GOT3 (cell line): ENCODE data around the gene URM1.

ENCODE experiments used
- DNase-seq: peaks from one replicate; lab custom pipeline; 2025; ENCODE audit warnings: mixed read lengths; lab: John Stamatoyannopoulos, UW

Gene URM1

DNA sequence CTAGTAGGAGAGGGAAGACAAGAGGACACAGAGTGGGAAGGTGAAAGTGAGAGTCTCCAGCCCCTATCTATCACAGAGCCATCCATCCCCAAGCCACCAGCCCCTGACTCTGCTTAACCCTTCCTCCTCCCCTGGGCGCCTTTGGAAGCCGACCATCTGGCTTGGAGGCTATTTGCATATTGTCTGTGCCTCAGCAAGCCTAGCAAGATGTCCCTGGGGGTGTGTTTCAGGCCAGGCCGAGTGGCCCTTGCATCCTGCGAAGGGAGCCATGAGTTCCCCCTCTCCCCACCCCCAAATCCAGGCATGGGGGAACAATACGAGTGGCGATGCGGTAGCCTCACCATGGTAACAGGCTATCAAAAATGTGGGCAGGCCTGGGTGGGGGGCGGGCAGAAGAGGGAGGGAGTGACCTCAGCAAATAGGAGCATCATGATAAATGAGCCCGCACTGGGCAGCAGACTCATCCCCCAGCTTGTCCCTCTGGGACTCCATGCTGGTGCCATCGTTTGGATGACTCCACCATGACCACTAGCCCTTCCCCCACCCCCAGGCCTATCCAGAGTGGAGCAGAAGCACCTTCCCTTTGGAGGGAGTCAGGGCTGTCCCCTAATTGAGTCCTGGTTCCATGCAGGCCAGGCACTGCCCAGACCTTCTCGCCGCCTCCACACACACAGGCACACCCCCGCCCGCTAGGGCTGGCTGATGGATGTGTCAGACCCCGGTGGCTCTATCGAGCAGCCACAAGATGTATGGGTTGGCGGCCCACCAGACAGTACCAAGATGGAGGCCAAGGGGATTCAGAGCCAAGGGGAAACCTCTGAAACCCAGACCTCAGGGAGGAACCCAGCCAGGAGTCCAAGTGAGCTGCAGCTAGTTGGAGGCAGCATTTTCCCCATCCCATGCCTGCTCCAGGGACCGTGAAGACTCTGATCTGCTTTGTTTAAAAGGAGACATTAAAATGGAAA, 14.6 kb downstream of the URM1 start:
- no peak for DNase-seq

DNA sequence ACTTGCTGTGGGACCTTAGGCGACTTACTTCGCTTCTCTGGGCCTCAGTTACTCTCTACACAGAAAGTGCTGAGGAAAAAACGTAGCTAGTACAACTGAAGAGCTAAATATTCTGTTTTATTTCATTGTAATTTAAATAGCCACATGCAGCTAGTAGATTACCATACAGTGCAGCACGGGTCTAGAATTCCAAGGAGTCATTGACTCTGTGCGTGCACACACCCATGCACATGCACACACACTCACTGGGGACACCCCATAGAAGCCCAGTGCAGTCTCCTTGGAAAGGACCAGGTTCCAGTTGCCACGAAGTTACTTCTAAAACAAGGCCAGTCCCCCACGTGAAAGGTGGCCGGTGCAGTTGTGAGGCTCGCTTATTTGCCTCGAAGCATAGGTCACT, 17.0 kb downstream of the URM1 start:
- no peak for DNase-seq

DNA sequence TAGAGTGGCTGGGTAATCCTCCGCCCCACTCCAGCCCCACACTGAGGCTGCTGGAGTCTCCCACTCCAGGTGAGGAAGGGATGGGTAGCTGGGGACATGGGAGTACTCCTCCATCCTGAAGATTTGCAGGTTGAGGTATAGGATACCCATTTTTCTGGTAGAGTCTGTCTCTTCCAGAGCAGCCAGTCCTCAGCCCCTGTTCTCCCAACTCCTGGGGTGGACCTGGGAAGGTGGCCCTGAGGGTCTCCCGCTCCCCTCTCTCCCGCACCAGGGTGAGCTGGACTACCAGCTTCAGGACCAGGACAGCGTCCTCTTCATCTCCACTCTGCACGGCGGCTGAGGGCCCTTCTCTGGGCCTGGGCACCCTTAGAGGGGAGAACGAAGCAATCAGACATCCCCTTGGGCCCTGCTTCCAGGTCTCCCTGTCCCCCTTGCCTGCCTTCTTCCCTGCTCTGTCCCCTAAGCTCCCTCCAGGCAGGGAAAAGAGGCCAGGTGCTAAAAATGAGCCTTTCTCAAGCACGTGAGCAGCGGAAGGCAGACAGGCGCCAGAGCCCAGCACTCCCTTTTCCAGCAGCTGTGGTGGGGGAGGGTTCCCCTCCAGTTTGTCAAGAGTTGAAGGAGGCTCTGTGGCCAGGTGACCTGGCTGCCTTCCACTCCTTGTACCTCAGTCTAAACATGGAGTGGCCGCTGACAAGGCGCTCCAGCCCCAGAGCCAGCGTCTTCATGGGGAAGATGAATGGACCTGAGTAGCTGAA, 18.4 kb downstream of the URM1 start:
- no peak for DNase-seq

DNA sequence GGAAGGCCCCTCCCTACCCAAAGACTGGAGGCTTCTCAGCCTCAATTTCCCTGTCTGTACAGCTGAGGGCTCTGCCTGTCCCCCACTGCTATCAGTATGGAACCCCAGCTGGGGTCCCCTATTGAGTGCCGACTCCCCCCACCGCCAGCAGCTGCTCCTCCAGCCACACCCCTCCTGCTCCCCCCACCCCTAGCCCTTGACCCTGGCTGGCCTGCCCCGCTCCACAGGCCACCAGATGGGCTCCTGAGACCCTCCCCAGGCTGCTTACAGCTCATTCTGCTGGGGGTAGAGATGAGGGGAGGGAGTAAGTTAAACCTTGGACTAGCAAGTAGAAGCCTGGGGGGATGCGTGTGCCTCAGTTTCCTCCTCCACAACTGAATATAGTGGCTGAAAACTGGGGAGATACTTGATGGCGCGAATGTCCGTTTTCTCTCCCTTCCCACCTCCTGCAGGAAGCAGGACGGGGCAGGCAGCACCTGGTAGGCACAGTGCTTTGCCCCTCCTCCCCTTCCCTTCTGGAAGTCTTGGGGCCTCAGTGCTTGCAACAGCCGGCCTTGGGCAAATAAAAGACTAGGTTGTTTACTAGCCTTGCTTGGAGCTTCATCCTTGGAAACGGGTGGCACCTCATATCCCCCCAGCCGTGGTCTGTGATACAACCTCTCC, 19.1 kb downstream of the URM1 start:
- DNase-seq = no peak

DNA sequence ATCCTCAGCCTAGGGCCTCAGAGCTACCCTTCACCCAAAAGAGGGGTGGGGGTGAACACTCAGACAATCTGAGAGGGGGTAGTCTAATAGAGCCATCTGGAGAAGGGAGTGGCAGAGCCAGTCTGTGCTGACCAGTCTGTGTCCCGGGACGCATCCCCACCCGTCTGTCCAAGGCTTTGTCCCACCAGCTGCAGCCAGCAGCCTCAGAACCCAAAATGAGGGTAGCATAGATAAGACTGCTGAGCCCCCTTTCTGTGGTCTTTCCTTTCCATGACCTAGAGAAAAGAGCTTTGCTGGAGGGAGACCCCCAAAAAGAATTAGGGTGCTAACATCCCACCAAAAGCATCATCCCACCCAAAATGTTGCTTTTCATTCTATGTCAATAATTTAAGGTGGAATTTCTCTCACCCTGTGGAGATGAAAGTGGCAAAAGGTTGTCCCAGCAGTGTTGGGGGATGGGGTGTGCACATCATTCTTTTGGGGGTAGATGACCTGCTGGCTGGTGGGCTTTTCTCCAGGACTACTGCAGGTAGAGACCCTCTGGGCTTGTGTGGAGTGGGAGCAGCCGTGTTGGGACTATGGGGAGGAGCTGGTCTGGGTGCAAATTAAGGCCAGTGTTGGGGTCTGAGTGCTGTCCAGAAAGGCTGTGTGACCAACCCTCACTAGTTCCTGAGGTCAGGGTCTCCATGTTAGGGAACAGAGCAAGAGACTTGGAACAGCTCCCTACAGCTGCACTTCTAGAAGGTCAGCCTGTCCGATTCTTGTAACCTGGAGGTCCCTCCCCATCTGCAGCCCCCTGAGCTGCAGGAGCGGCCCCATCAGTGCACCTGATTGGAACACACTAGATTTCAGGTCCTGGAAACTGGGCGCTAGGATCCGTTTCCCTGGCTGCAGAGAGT, 19.9 kb downstream of the URM1 start:
- no peak for DNase-seq

DNA sequence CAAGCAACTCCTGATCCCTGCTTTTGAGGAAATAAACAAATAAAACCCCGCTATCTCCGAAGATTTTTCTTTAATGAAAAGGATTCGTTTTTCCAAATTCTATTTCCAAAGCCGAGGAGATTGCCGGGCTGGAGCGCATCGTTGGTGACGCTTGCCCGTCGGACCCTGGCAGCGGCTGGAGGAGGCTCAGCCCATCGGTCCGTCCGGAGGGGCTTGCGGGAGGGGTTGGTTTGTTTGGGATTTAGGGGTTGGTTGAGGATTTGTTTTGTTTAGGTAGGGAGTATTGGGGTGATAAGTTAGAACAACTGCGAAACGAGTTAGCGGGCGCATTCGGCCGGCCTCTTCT, 20.8 kb downstream of the URM1 start:
- DNase-seq = no peak

DNA sequence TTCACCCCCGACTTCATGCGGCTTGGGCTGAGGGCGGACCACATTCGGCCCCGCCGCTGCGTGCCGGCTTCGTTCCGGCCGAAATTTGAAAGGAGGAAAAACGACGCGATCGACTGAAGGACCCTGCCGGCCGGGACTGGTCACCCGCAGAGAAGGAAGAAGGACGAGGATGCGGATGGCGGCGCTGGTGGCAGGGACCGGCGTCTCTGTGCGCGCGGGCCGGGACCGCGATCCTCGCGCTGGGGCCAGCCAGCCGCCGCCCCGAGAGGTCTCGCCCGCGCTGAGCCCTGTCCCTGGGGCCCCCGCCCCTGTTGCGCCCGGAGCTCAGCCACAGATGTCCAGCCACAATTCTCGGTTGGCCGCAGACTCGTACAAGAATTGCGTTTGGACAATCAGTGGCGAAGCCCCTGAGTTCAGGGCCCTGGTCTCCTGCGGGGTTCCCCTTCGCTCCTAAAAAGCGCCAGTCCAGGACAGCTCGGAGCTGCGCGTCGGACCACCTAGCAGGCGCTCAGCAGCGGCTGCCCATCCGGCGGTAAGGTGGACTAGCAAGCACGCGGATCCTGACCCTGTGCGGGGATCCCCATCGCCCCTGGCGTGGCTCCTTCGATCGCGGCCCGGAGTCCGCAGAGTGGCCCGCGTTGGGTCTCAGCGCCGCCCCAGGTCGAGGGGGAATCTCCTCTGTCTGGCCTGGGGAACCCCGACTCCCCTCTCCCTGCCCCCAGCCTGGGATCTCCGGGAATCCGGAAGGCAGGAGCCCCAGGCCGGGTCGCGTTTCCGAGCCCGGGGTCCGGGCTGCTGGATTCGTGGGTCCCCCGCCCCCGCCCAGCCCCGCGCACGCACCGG, 21.3 kb downstream of the URM1 start:
- no peak for DNase-seq

DNA sequence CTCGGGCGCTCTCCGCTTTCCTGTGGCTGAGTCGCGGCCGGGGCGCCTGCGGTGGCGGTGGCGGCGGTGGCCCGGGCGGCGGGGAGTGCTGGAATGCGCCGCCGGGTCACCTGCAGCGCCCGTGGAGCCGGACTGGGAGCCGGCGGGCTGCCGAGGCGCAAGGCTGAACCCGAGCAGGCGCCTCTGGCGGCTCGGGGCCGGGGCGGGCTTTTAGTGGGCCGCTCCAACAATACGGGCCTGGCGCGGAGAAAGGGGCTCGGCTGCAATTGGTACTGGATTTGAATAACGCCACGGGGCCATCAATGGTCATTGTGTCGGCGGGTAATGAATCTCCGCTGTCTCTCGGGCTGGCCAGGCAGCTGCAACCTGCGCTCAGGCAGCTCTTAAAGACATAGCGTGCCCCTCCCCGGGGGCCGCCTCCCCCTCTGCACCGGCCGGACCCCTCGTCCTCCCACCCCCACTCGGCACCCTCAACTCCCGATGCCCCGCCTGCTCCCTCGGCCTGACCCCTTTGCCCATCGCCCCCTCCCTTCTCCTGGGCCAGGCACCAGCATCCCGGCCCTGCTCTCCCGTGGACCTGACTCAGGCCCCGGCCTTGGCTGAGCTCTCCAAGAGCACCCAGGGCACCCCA, 22.1 kb downstream of the URM1 start:
- no peak for DNase-seq

DNA sequence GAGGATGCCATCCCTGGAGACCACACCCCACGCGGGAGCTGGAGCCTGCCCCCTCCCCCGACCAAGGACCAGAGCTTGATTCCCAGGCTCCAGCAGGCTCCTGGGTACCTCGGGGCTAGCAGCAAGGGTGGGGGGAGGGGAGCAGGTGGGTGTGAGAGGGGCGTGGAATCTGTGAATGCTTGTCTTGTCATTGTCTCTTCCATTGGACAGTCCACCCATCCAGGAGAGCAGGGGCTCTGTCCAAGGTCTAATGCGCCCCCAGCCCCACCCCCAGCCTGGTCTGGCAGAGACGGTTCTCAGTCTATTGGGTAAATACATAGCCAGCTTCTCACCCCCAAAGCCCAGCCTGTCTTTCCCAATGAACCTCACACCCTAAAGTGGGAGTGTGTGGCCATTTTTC, 22.8 kb downstream of the URM1 start:
- DNase-seq = no peak

DNA sequence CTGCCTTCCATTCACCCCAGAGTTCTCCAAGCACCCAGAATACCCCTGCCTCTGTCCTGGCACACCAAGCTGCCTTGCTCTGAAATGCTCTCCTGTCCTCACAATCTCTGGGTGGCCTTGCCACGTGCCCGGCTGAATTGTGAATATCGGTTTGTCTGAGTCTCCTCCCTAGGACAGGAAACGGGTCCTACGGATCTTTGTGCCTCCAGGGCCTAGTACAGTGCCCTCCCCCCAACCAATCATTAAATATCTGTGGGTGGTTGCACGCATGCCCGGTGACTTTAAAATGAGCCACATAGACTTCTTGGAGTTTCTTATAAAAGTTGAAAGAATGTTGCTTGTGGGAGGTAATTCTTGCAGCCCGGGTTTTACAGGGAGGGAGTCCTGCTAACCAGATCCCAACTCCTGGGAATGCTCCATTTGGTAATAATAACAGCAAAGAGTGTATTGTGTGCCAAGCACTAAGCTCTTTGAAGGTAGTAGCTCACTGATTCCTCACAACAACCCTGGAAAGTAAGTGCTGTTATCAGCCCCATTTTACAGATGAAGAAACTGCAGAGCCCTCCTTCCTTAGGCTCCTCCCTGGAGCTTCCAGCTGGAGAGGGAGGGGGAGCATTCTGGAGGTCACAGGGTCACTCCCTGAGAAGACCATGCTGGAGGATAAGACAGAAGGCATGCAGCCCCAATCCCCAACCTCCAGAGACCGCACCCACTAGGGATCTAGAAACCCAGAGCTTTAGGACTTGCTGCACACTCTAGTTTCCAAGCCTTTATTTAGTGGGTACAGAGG, 23.4 kb downstream of the URM1 start:
- DNase-seq = no peak

DNA sequence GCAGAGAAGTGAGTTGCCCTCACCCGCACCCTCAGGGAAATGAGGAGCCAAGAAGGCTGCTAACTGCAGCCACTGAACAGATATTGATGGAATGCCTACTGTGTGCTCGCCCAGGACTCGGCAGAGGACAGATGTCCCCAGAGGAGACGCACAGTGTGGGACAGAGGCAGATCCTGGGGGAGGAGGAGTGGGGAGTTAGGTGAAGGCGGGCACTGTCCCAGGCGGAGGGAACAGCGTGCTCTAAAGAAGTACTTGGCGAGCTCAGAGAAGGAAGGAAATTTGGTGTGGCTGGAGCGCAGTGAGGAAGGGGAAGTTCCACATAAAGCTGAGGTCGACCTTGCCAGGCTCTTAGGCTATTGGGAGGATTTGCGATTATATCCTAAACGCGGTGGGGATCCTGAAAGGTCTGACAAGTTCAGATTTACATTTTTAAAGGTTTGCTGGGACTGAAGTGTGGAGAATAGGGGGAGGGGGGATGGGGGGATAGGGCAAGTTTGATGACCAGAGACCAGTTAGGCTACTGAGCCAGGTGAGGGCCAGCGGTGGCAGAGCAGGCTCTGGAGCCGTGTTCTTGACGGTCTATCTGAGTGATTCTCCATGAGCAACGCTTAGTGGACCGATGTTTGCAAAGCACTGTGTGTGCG, 25.9 kb downstream of the URM1 start:
- DNase-seq = no peak

DNA sequence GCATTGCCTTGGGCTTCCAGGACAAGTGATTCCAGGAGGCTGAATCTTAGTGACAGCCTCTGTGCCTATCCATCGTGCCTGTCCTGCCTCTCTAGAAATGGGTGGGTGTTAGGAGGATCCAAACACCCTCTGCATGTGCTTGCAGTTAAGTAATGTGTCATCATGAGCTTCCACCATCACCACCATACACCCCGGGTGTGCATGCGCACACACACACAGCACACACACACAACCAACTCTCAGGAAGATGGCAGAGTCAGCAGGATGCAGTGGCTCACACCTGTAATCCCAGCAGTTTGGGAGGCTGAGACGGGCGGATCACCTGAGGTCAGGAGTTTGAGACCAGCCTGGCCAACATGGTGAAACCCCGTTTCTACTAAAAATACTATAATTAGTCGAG, 26.7 kb downstream of the URM1 start:
- no peak for DNase-seq

DNA sequence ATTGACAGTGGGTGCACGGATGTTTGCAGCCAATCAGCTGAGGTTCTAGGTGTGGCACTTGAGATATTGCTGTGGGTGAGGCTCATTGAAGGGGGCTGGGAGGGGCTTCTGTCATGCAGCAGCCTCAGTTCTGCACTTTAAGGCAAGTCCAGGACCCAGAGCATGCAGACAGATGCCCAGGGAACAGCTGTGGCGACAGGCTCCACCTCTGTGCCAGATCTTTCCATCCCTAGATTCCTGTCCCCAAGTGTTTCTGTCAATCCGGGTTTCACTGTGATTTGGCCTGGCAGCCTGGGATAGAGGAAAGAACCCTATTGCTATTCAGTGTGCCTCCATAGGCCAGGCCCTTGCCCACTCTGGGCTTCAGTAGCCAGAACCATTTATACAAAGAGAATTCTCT, 28.7 kb downstream of the URM1 start:
- DNase-seq = no peak

DNA sequence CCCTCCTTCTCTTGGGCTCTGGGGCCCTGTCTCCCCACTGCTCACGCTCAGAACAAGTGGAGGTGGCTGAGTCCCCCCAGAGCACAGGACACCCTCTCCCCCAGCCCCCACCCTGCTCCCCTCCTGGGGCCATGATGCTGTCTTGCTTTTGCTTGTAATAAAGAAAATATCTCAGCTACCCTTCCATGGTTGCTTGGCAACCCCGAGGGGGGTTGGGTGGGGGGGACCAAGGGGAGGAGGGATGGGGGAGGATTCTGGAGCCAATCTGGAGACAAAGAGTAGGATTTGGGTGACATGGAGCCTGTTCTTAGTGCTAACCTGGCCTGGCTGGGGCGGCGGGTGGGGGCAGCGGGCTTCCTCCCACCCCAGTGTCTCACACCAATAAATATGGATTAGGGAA, 33.4 kb downstream of the URM1 start:
- no peak for DNase-seq

DNA sequence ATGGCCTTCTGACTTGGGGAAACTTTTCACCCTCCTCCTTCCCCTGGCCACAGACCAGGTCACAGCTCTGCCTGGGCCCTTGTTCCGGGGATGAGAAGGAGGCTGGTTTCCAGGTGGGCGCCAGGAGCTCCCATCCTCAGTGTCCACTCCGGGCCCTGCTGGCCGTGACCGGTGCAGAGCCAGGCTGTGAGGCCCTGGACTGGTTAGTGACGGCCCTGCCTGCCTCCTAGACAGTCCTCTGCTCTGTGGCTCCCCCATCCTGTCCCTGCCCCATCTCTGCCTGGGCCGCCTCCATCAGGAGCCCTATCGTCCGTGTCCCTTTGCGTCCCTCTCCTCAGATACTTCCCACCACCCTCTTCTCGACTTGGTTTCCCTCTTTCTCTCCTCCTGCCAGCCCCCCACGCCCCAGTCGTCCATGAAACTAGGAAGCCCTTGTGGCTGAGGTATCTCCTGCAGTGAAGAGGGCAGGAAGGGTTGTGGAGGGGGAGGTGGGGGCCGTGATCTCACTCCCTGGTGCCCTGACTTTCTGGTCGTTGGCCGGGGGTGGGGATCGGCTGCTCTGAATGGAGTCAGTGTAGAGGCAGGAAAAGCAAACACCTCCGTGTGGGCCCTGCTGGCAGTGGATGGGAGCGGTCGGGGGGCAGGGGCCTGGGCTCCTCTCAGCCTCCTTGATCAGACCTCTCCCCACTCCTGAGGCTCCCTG, 34.1 kb downstream of the URM1 start:
- no peak for DNase-seq

DNA sequence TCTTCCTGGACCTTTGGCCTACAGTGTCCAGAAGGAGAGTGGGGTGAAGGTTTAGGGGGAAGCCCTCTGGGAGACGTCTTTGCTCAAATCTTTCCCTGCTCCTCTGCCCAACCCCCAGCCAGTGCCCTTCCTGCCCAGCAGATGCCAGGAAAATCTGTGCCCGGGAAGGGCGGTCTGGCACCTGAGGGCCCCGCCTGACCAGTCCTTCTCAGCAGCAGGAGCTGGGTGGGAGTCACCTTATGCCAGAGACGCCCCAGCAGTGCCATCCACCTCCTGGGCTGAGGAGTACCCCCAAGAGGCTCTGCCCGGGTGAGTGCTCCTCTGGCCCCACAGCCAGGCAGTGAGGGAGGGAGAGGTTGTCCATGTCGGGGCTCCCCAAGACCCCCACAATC, 34.6 kb downstream of the URM1 start:
- DNase-seq = no peak

DNA sequence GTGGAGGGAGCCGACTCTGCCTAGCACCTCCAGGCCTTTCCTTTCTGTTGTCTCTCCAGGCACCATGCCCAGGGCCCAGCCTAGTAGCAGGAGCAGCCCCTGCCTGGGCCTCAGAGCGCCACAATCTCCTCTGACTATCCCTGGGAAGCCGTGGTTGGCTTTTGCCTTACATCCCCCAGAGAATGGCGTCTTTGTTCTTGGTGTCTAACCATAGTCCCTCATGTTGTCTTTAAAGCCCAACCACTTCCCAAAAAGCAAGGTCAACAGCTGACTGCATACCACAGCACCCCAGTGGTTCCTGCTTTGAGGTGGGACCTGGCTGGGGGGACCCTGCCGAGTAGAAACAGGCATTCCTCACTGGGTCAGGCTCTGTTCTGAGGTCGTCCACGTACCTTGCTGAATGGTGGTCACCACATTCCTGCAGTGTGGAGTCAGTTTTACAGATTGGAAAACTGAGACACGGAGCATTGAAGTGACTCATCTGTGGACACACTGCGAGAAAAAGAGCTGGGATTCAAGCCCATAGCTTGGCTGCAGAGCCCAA, 35.7 kb downstream of the URM1 start:
- no peak for DNase-seq

DNA sequence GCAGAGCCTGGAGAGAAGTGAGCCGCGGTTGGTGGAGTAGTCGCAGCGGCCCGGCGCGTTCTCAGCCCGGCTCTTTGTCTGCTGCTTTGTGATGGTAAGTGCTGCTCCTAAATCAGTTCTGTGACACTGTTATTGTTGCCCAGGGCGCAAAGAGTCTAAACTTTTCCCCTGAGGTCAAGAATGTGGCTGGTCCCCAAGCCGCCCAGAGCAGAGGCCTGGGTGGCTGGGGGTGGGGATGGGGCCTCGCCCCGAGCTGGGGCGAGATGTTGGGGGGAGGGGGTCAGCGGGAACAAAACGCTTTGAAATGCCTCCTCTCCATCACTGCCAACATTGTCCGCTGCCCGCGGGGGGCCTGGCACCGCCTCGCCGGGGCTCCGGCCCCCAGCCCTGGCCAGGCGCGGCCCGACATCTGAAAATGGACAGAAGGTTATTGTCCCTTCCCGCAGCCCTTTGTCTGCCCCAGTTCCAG, 37.8 kb downstream of the URM1 start:
- no peak for DNase-seq
